ENCODE measurements around the gene CIC. TPM values are rescaled to one million over a fixed set of nuclear protein-coding genes. Genes with fewer than 3 reads are reported as not detected.

CIC gene
- total and polyA plus RNA-seq, 5 donors, result 28.6 to 42.7 (median 39.3) TPM

- Histone ChIP-seq H3K27me3 (ENCODE audit: control insufficient read depth, insufficient read depth) (no peaks in the 10 kb centered on the region), H3K4me1 (ENCODE audit: control insufficient read depth, insufficient read depth, low read length) (peaks cover 26% of the 10 kb centered on the region), H3K9me3 (ENCODE audit: control insufficient read depth, low read length) (no peaks in the 10 kb centered on the region), H3K27ac (ENCODE audit: low read length) (peak overlapping the region; percentile 16), H3K4me3 (ENCODE audit: low read length) (no peak overlapping the region)
- DNase-seq (peak in 1 of 3 donors; percentile 48), ATAC-seq (no peak)
- 18% methylated on average over 6 of the region's 6 CpGs for WGBS
- intact Hi-C loops (cut with DNase I), result no loop called here
Observed at GRCh38 chr19:42285988-42286348, 16.9 kb downstream of the CIC start.

GRCh38 chr19:42286349-42287016 lies 17.4 kb downstream of the CIC start:
- Histone ChIP-seq H3K27ac (ENCODE audit: low read length) (peak overlapping the region; percentile 16), H3K4me1 (ENCODE audit: control insufficient read depth, insufficient read depth, low read length) (peaks cover 26% of the 10 kb centered on the region)
- WGBS, result 13% methylated on average over 13 of the region's 13 CpGs

GRCh38 chr19:42287017-42287826 lies 18.2 kb downstream of the CIC start:
- H3K27ac ChIP-seq (ENCODE audit: low read length), result no peak overlapping the region
- no peaks in the 10 kb centered on the region for H3K9me3 ChIP-seq (ENCODE audit: control insufficient read depth, low read length)
- peaks cover 19% of the 10 kb centered on the region for H3K4me1 ChIP-seq (ENCODE audit: control insufficient read depth, insufficient read depth, low read length)
- no peak overlapping the region for H3K4me3 ChIP-seq (ENCODE audit: low read length)
- DNase-seq (peak in 2 of 3 donors; percentile 59 to 60), ATAC-seq (no peak)
- intact Hi-C loops (cut with DNase I), result no loop called here
- 89% methylated on average over 30 of the region's 30 CpGs for WGBS
- H3K27me3 ChIP-seq (ENCODE audit: control insufficient read depth, insufficient read depth), result no peaks in the 10 kb centered on the region

More at GRCh38 chr19:42286349-42287016, 17.4 kb downstream of the CIC start:
- ATAC-seq (peak in 1 of 2 donors; percentile 4), DNase-seq (peak; percentile 72 to 86 (median 84))
- Histone ChIP-seq H3K27me3 (ENCODE audit: control insufficient read depth, insufficient read depth) (no peaks in the 10 kb centered on the region), H3K4me3 (ENCODE audit: low read length) (no peak overlapping the region), H3K9me3 (ENCODE audit: control insufficient read depth, low read length) (no peaks in the 10 kb centered on the region)
- intact Hi-C loops (cut with DNase I), result no loop called here

- intact Hi-C loops (cut with DNase I), result no loop called here
- no peak overlapping the region for H3K27ac ChIP-seq (ENCODE audit: low read length)
- peaks cover 17% of the 10 kb centered on the region for H3K4me1 ChIP-seq (ENCODE audit: control insufficient read depth, insufficient read depth, low read length)
- ATAC-seq, result no peak
- no peak overlapping the region for H3K4me3 ChIP-seq (ENCODE audit: low read length)
- H3K9me3 ChIP-seq (ENCODE audit: control insufficient read depth, low read length), result no peaks in the 10 kb centered on the region
- WGBS, result 92% methylated on average over 10 of the region's 10 CpGs
- H3K27me3 ChIP-seq (ENCODE audit: control insufficient read depth, insufficient read depth), result no peaks in the 10 kb centered on the region
- peak in 2 of 3 donors; percentile 37 to 53 for DNase-seq
Observed at GRCh38 chr19:42287827-42288107, 18.7 kb downstream of the CIC start.

GRCh38 chr19:42288387-42288786 lies 19.3 kb downstream of the CIC start:
- H3K27ac ChIP-seq (ENCODE audit: low read length), result no peak overlapping the region
- peaks cover 12% of the 10 kb centered on the region for H3K4me1 ChIP-seq (ENCODE audit: control insufficient read depth, insufficient read depth, low read length)
- DNase-seq (peak in 2 of 3 donors; percentile 51 to 52), ATAC-seq (no peak)
- 86% methylated on average over 4 of the region's 4 CpGs for WGBS
- H3K9me3 ChIP-seq (ENCODE audit: control insufficient read depth, low read length), result no peaks in the 10 kb centered on the region
- H3K4me3 ChIP-seq (ENCODE audit: low read length), result no peak overlapping the region
- intact Hi-C loops (cut with DNase I), result no loop called here
- no peaks in the 10 kb centered on the region for H3K27me3 ChIP-seq (ENCODE audit: control insufficient read depth, insufficient read depth)

GRCh38 chr19:42288881-42289555 lies 20.0 kb downstream of the CIC start:
- Histone ChIP-seq H3K4me3 (ENCODE audit: low read length) (no peak overlapping the region), H3K27ac (ENCODE audit: low read length) (no peak overlapping the region), H3K4me1 (ENCODE audit: control insufficient read depth, insufficient read depth, low read length) (peaks cover 12% of the 10 kb centered on the region), H3K9me3 (ENCODE audit: control insufficient read depth, low read length) (no peaks in the 10 kb centered on the region), H3K27me3 (ENCODE audit: control insufficient read depth, insufficient read depth) (no peaks in the 10 kb centered on the region)
- 89% methylated on average over 22 of the region's 22 CpGs for WGBS
- intact Hi-C loops (cut with DNase I), result no loop called here
- ATAC-seq, result no peak
- DNase-seq, result peak in 2 of 3 donors; percentile 39 to 53

GRCh38 chr19:42289556-42290041 lies 20.5 kb downstream of the CIC start:
- ATAC-seq (no peak), DNase-seq (peak in 2 of 3 donors; percentile 25 to 33)
- peaks cover 12% of the 10 kb centered on the region for H3K4me1 ChIP-seq (ENCODE audit: control insufficient read depth, insufficient read depth, low read length)
- H3K27me3 ChIP-seq (ENCODE audit: control insufficient read depth, insufficient read depth), result no peaks in the 10 kb centered on the region
- no peak overlapping the region for H3K4me3 ChIP-seq (ENCODE audit: low read length)
- no peaks in the 10 kb centered on the region for H3K9me3 ChIP-seq (ENCODE audit: control insufficient read depth, low read length)
- no peak overlapping the region for H3K27ac ChIP-seq (ENCODE audit: low read length)
- intact Hi-C loops (cut with DNase I), result no loop called here
- WGBS, result 87% methylated on average over 8 of the region's 8 CpGs

GRCh38 chr19:42290136-42290522 lies 21.1 kb downstream of the CIC start:
- Histone ChIP-seq H3K9me3 (ENCODE audit: control insufficient read depth, low read length) (no peaks in the 10 kb centered on the region), H3K27ac (ENCODE audit: low read length) (no peak overlapping the region), H3K27me3 (ENCODE audit: control insufficient read depth, insufficient read depth) (no peaks in the 10 kb centered on the region), H3K4me1 (ENCODE audit: control insufficient read depth, insufficient read depth, low read length) (peaks cover 9% of the 10 kb centered on the region), H3K4me3 (ENCODE audit: low read length) (no peak overlapping the region)
- 77% methylated on average over 13 of the region's 13 CpGs for WGBS
- DNase-seq (peak in 1 of 3 donors; percentile 49), ATAC-seq (no peak)
- intact Hi-C loops (cut with DNase I), result no loop called here

GRCh38 chr19:42290523-42291434 lies 21.7 kb downstream of the CIC start:
- DNase-seq (peak in 2 of 3 donors; percentile 40 to 74), ATAC-seq (no peak)
- Histone ChIP-seq H3K27ac (ENCODE audit: low read length) (no peak overlapping the region), H3K27me3 (ENCODE audit: control insufficient read depth, insufficient read depth) (no peaks in the 10 kb centered on the region), H3K4me1 (ENCODE audit: control insufficient read depth, insufficient read depth, low read length) (peaks cover 5% of the 10 kb centered on the region), H3K4me3 (ENCODE audit: low read length) (no peak overlapping the region), H3K9me3 (ENCODE audit: control insufficient read depth, low read length) (no peaks in the 10 kb centered on the region)
- intact Hi-C loops (cut with DNase I), result no loop called here
- 85% methylated on average over 31 of the region's 31 CpGs for WGBS

GRCh38 chr19:42291435-42291810 lies 22.4 kb downstream of the CIC start:
- no peak overlapping the region for H3K4me3 ChIP-seq (ENCODE audit: low read length)
- WGBS, result 52% methylated on average over 9 of the region's 9 CpGs
- ATAC-seq (no peak), DNase-seq (peak in 2 of 3 donors; percentile 61 to 65)
- H3K27ac ChIP-seq (ENCODE audit: low read length), result no peak overlapping the region
- no peaks in the 10 kb centered on the region for H3K9me3 ChIP-seq (ENCODE audit: control insufficient read depth, low read length)
- intact Hi-C loops (cut with DNase I), result no loop called here
- H3K4me1 ChIP-seq (ENCODE audit: control insufficient read depth, insufficient read depth, low read length), result no peaks in the 10 kb centered on the region
- no peaks in the 10 kb centered on the region for H3K27me3 ChIP-seq (ENCODE audit: control insufficient read depth, insufficient read depth)
